ENCODE data around the gene NELFB. TPM values are rescaled to one million over a fixed set of nuclear protein-coding genes. Genes with fewer than 3 reads are reported as not detected.

Gene NELFB
- total RNA-seq, 4 donors from 2014 or later: 28.1 to 90.5 (median 53.9) TPM

- Histone ChIP-seq H3K9me3 (no peaks in the 10 kb centered on the region), H3K36me3 (peaks cover 0 to 5% (median 0%) of the 10 kb centered on the region in 4 donors), H3K27me3 (no peaks in the 10 kb centered on the region), H3K4me1 (peaks cover 11 to 22% (median 16%) of the 10 kb centered on the region in 4 donors), H3K4me3 (no peak overlapping the region), H3K27ac (no peak overlapping the region)
- DNase-seq: no peak
- 94% methylated on average over 25 of the region's 25 CpGs; no CpG with 5 or more reads in 1 of the 2 donors for WGBS, 2 donors (ENCODE audit: low coverage in 1 of 2)
- in situ Hi-C loops (cut with MboI; ENCODE audit: low pct_ligation_motif_present in 1 of 4, low pct_unique_long_range_greater_than_20kb in 1 of 4, low sequenced_read_pairs in 3 of 4) (no loop called here), intact Hi-C loops (cut with DNase I; ENCODE audit: low total_unique reads) (no loop called here)
- TF ChIP-seq CTCF (IDR thresholded peaks at IDR 0.05) (no peak), POLR2AphosphoS5 (IDR thresholded peaks at IDR 0.05) (no peak), EP300 (IDR thresholded peaks at IDR 0.05; ENCODE audit: low read depth) (no peak), POLR2A (IDR thresholded peaks at IDR 0.05) (no peak)
Measured at GRCh38 chr9:137245450-137246421, 9.4 kb upstream of the NELFB start.

- WGBS, 2 donors (ENCODE audit: low coverage in 1 of 2): 76 to 80% methylated on average over 2 to 20 of the region's 20 CpGs
- Histone ChIP-seq H3K4me3 (no peak overlapping the region), H3K27ac (no peak overlapping the region), H3K36me3 (peaks cover 0 to 5% (median 0%) of the 10 kb centered on the region in 4 donors), H3K4me1 (peaks cover 7 to 15% (median 12%) of the 10 kb centered on the region in 4 donors), H3K27me3 (no peaks in the 10 kb centered on the region), H3K9me3 (no peaks in the 10 kb centered on the region)
- TF ChIP-seq POLR2AphosphoS5 (IDR thresholded peaks at IDR 0.05) (no peak), CTCF (IDR thresholded peaks at IDR 0.05) (no peak), EP300 (IDR thresholded peaks at IDR 0.05; ENCODE audit: low read depth) (no peak), POLR2A (IDR thresholded peaks at IDR 0.05) (no peak)
- DNase-seq: no peak
- intact Hi-C loops (cut with DNase I; ENCODE audit: low total_unique reads): no loop called here
- in situ Hi-C loops (cut with MboI; ENCODE audit: low pct_ligation_motif_present in 1 of 4, low pct_unique_long_range_greater_than_20kb in 1 of 4, low sequenced_read_pairs in 3 of 4): no loop called here
Measured at GRCh38 chr9:137247135-137247915, 7.8 kb upstream of the NELFB start.

GRCh38 chr9:137247916-137248175 is 7.3 kb upstream of the NELFB start:
- intact Hi-C loops (cut with DNase I; ENCODE audit: low total_unique reads): no loop called here
- DNase-seq: no peak
- H3K27me3 ChIP-seq: no peaks in the 10 kb centered on the region
- H3K4me1 ChIP-seq: peaks cover 2 to 14% (median 7%) of the 10 kb centered on the region in 4 donors
- H3K4me3 ChIP-seq: no peak overlapping the region
- TF ChIP-seq POLR2A (IDR thresholded peaks at IDR 0.05) (no peak), CTCF (IDR thresholded peaks at IDR 0.05) (no peak), POLR2AphosphoS5 (IDR thresholded peaks at IDR 0.05) (no peak), EP300 (IDR thresholded peaks at IDR 0.05; ENCODE audit: low read depth) (no peak)
- no peaks in the 10 kb centered on the region for H3K9me3 ChIP-seq
- peaks cover 0 to 2% (median 0%) of the 10 kb centered on the region in 4 donors for H3K36me3 ChIP-seq
- in situ Hi-C loops (cut with MboI; ENCODE audit: low pct_ligation_motif_present in 1 of 4, low pct_unique_long_range_greater_than_20kb in 1 of 4, low sequenced_read_pairs in 3 of 4): no loop called here
- H3K27ac ChIP-seq: no peak overlapping the region
- 96% methylated on average over 6 of the region's 6 CpGs; no CpG with 5 or more reads in 1 of the 2 donors for WGBS, 2 donors (ENCODE audit: low coverage in 1 of 2)

Data from transverse colon (tissue), 4 donors.